GM21367 (cell line): ENCODE data around the gene MKI67.
"Not testable (repeated sequence)": the region's sequence is repeated elsewhere in the genome, so short reads cannot be mapped to it uniquely, and the experiment has no call there.

Experiments used
- ATAC-seq: cut with Tn5 transposase; IDR thresholded peaks from one replicate; pipeline ENCODE4 v1.9.1; 2021; ENCODE audit not compliant: unreplicated experiment

Gene MKI67

GRCh38 chr10:128110339-128110738 lies 15.9 kb downstream of the MKI67 start:
- no peak for ATAC-seq

GRCh38 chr10:128109707-128110106 lies 16.5 kb downstream of the MKI67 start:
- ATAC-seq = no peak

- ATAC-seq = no peak
Measured at GRCh38 chr10:128105383-128105782, 20.8 kb downstream of the MKI67 start.

GRCh38 chr10:128103229-128103714 lies 23.0 kb downstream of the MKI67 start:
- no peak for ATAC-seq

- ATAC-seq = no peak
Measured at GRCh38 chr10:128102480-128103228, 23.6 kb downstream of the MKI67 start.

GRCh38 chr10:128101901-128102300 lies 24.3 kb downstream of the MKI67 start:
- ATAC-seq = no peak

- no peak for ATAC-seq
Measured at GRCh38 chr10:128099901-128100300, 26.3 kb downstream of the MKI67 start.

GRCh38 chr10:128098631-128099030 lies 27.6 kb downstream of the MKI67 start:
- no peak for ATAC-seq

GRCh38 chr10:128097783-128098182 lies 28.4 kb downstream of the MKI67 start:
- no peak for ATAC-seq

- no peak for ATAC-seq
Measured at GRCh38 chr10:128096486-128097199, 29.6 kb downstream of the MKI67 start.

- no peak for ATAC-seq
Measured at GRCh38 chr10:128095753-128096469, 30.3 kb downstream of the MKI67 start.

GRCh38 chr10:128095027-128095752 lies 31.0 kb downstream of the MKI67 start:
- peak; percentile 39 for ATAC-seq

GRCh38 chr10:128094596-128094995 lies 31.6 kb downstream of the MKI67 start:
- ATAC-seq = not testable (repeated sequence)

- ATAC-seq = no peak
Measured at GRCh38 chr10:128092454-128092853, 33.8 kb downstream of the MKI67 start.

GRCh38 chr10:128091636-128092210 lies 34.5 kb downstream of the MKI67 start:
- ATAC-seq = no peak

GRCh38 chr10:128087884-128088709 lies 38.1 kb downstream of the MKI67 start:
- ATAC-seq = no peak

- ATAC-seq = no peak
Measured at GRCh38 chr10:128087146-128087883, 38.9 kb downstream of the MKI67 start.

GRCh38 chr10:128086003-128086863 lies 40.0 kb downstream of the MKI67 start:
- no peak for ATAC-seq
